Neural progenitor cell (in vitro differentiated cells): ENCODE data around the gene CAPRIN2.

Experiments used
- CTCF ChIP-seq: fragments of 200-600 bp; sonication (generic); IDR thresholded peaks from 2 replicates; pipeline ENCODE4 v1.5.1; 2017; ENCODE audit warnings: antibody characterized with exemption, mild to moderate bottlenecking
- EZH2 ChIP-seq: fragments of 200-600 bp; sonication (generic); IDR thresholded peaks from 2 replicates; pipeline ENCODE4 v1.6.1; 2017; ENCODE audit warnings: antibody characterized with exemption, mild to moderate bottlenecking, moderate library complexity
- EZH2phosphoT487 ChIP-seq: fragments of 200-600 bp; sonication (generic); IDR thresholded peaks from 2 replicates; pipeline ENCODE4 v1.6.1; 2017; ENCODE audit warnings: antibody characterized with exemption

GRCh38 chr12:30746190-30746589 lies 8.6 kb downstream of the CAPRIN2 start:
- TF ChIP-seq EZH2, result no peak
- TF ChIP-seq EZH2phosphoT487, result no peak
- TF ChIP-seq CTCF, result no peak
